ENCODE data around the gene SASS6.

- TF ChIP-seq CTCF (conservative IDR thresholded peaks at IDR 0.05; ENCODE audit: low read depth, low read length) (no peak), EZH2 (IDR thresholded peaks at IDR 0.05; ENCODE audit: borderline replicate concordance, low read depth, low read length, poor library complexity, severe bottlenecking) (no peak)
Measured at GRCh38 chr1:100131623-100132022, 1.1 kb downstream of the SASS6 start.
